GM23248 (cell line): Measurements from ENCODE around the gene RPS6KA5.

Source experiments
- EZH2 ChIP-seq: fragments of 200-600 bp; sonication (generic); IDR thresholded peaks from 2 replicates; pipeline ENCODE4 v1.6.1; 2018; ENCODE audit warnings: antibody characterized with exemption, mild to moderate bottlenecking; ENCODE audit not compliant: insufficient read depth, poor library complexity, severe bottlenecking
- EZH2phosphoT487 ChIP-seq: fragments of 200-600 bp; sonication (generic); IDR thresholded peaks from 2 replicates; pipeline ENCODE4 v1.6.1; 2018; ENCODE audit warnings: antibody characterized with exemption, moderate library complexity, mild to moderate bottlenecking, low read depth; ENCODE audit not compliant: insufficient read depth

DNA sequence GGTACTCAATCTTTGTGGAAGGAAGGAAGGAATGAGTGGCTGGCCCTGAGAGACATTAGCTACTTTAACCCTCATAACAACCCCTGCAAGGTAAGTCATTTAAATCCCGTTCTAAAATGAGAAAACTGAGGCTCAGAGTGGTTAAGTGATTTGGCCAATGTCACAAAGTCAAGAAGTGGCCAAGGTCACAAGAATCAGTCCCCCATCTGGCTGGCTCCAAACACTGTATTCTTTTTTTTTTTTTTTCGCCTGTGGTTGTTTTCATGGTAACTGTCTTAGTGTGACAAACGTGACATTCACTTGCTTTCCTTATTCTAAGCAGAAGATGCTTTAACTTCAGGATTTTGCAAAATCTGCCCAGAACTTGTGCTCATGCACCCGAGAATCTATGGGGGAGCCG lies 247.0 kb downstream of the RPS6KA5 start:
- TF ChIP-seq EZH2 (no peak), EZH2phosphoT487 (no peak)
